ENCODE measurements around the gene AHSP. TPM values are rescaled to one million over a fixed set of nuclear protein-coding genes. Genes with fewer than 3 reads are reported as not detected.

Gene AHSP
- total and polyA plus RNA-seq, 2 of the 4 experiments (the other 2 are of a cell fraction), result not detected

GRCh38 chr16:31501966-31502348 is 25.7 kb upstream of the AHSP start:
- Histone ChIP-seq H4K8ac (ENCODE audit: low read depth in 2 of 2, low read length in 2 of 2) (no peak overlapping the region), H2AK5ac (ENCODE audit: low read depth, low read length) (no peak overlapping the region), H3K4ac (ENCODE audit: low read depth, low read length) (no peak overlapping the region), H2BK15ac (ENCODE audit: low read depth, low read length) (no peak overlapping the region), H3K9me1 (ENCODE audit: insufficient read depth, low read length) (peaks cover 17% of the 10 kb centered on the region), H4K91ac (ENCODE audit: insufficient read depth, low read depth, low read length) (no peak overlapping the region), H2BK5ac (ENCODE audit: low read depth, low read length, poor library complexity, severe bottlenecking) (no peak overlapping the region), H4K20me1 (ENCODE audit: insufficient read depth, low read length) (peaks cover 13% of the 10 kb centered on the region; the same call in 1 of the 2 replicates), H3K4me2 (ENCODE audit: low read depth, low read length) (no peak overlapping the region), H4K5ac (ENCODE audit: low read depth, low read length) (no peak overlapping the region), H3K27ac (ENCODE audit: insufficient read depth, low read length) (no peak overlapping the region), H2AFZ (replicated peaks; ENCODE audit: low read length, poor library complexity) (no peak overlapping the region), H2BK120ac (ENCODE audit: low read depth, low read length) (no peak overlapping the region), H3K18ac (ENCODE audit: low read depth, low read length) (no peak overlapping the region), H3K23ac (ENCODE audit: low read depth, low read length) (no peak overlapping the region), H2AK9ac (replicated peaks; ENCODE audit: low read depth, low read length, poor library complexity) (no peak overlapping the region), H3K4me1 (ENCODE audit: control insufficient read depth, insufficient read depth, low read length) (peaks cover 7% of the 10 kb centered on the region), H3K27me3 (ENCODE audit: control insufficient read depth, insufficient read depth, low read length) (no peaks in the 10 kb centered on the region), H2BK20ac (ENCODE audit: low read depth, low read length) (no peak overlapping the region), H3K9me3 (ENCODE audit: control insufficient read depth, insufficient read depth, low read length) (no peaks in the 10 kb centered on the region), H3K9ac (ENCODE audit: low read depth, low read length) (no peak overlapping the region), H3K79me1 (ENCODE audit: low read depth in 1 of 2, low read length in 2 of 2) (peaks cover 25 to 72% of the 10 kb centered on the region in 2 experiments), H3K14ac (replicated peaks; ENCODE audit: low read depth, low read length) (no peak overlapping the region), H3K56ac (ENCODE audit: extremely low read depth, insufficient read depth, low read length) (no peak overlapping the region), H3K36me3 (ENCODE audit: control insufficient read depth, insufficient read depth, low read length) (peaks cover 48% of the 10 kb centered on the region), H3K4me3 (ENCODE audit: insufficient read depth, low read depth, low read length) (no peak overlapping the region)
- TF ChIP-seq CEBPB (IDR thresholded peaks at IDR 0.05; ENCODE audit: low read depth, low read length) (no peak), CHD1 (IDR thresholded peaks at IDR 0.05; ENCODE audit: low read depth, low read length) (no peak), BHLHE40 (IDR thresholded peaks at IDR 0.05; ENCODE audit: low read depth, low read length) (no peak), ELK1 (IDR thresholded peaks at IDR 0.05; ENCODE audit: borderline replicate concordance, low read depth, low read length) (no peak), MAZ (IDR thresholded peaks at IDR 0.05; ENCODE audit: borderline replicate concordance, low read depth, low read length) (no peak), USF2 (IDR thresholded peaks at IDR 0.05; ENCODE audit: low read depth, low read length) (no peak), RCOR1 (IDR thresholded peaks at IDR 0.05; ENCODE audit: insufficient replicate concordance, low read length) (no peak)
- CTCF ChIA-PET, result no interaction called here
- DNase-seq (no peak), ATAC-seq (ENCODE audit: low read depth) (peak; percentile 52)
- in situ Hi-C loops (cut with MboI; ENCODE audit: low sequenced_read_pairs) (loop anchor here (10.0 to 25.0 kb wide), 2 partner anchors 57 to 210 kb away; partner anchors contain the start of gene ZNF843), dilution Hi-C loops (cut with HindIII; ENCODE audit: low sequenced_read_pairs, unreplicated experiment) (no loop called here), intact Hi-C loops (cut with micrococcal nuclease) (loop anchor here (10.0 kb wide), 1 partner anchor 57 kb away; the partner anchor contains the start of gene ZNF843)
- POLR2A ChIA-PET (ENCODE audit: unreplicated experiment), result no interaction called here
- no TSS peak for BruUV-seq (replicated peaks)
- no CpG with 5 or more reads among the region's 4 CpGs for WGBS, 2 experiments (ENCODE audit: extremely low coverage in 2 of 2, insufficient read length in 1 of 2)
